Measurements from ENCODE around the gene PIK3CD.
"Not testable (repeated sequence)": the region's sequence is repeated elsewhere in the genome, so short reads cannot be mapped to it uniquely, and the experiment has no call there.

Gene PIK3CD

GRCh38 chr1:9624081-9624480, 27.4 kb upstream of the PIK3CD start:
- DNase-seq = no peak

GRCh38 chr1:9625030-9625429, 26.5 kb upstream of the PIK3CD start:
- DNase-seq = not testable (repeated sequence)

GRCh38 chr1:9626201-9626608, 25.3 kb upstream of the PIK3CD start:
- DNase-seq = no peak

- DNase-seq = no peak
Observed at GRCh38 chr1:9628541-9629444, 22.7 kb upstream of the PIK3CD start.

GRCh38 chr1:9629445-9630201, 21.9 kb upstream of the PIK3CD start:
- DNase-seq = no peak

- DNase-seq = no peak
Observed at GRCh38 chr1:9630331-9631111, 21.0 kb upstream of the PIK3CD start.

- no peak for DNase-seq
Observed at GRCh38 chr1:9631613-9632012, 19.9 kb upstream of the PIK3CD start.

- DNase-seq = no peak
Observed at GRCh38 chr1:9633493-9633892, 18.0 kb upstream of the PIK3CD start.

- no peak for DNase-seq
Observed at GRCh38 chr1:9634582-9634981, 16.9 kb upstream of the PIK3CD start.

GRCh38 chr1:9639227-9639626, 12.3 kb upstream of the PIK3CD start:
- no peak for DNase-seq

GRCh38 chr1:9643351-9644256, 7.9 kb upstream of the PIK3CD start:
- no peak for DNase-seq

- DNase-seq = no peak
Observed at GRCh38 chr1:9646037-9646436, 5.5 kb upstream of the PIK3CD start.

GRCh38 chr1:9648171-9648570, 3.4 kb upstream of the PIK3CD start:
- DNase-seq = no peak

- DNase-seq = no peak
Observed at GRCh38 chr1:9649769-9650168, 1.8 kb upstream of the PIK3CD start.

GRCh38 chr1:9651220-9651564, 339 bp upstream of the PIK3CD start:
- DNase-seq = no peak

- no peak for DNase-seq
Observed at GRCh38 chr1:9652379-9653209, 1.1 kb downstream of the PIK3CD start.

- no peak for DNase-seq
Observed at GRCh38 chr1:9653210-9653490, 1.6 kb downstream of the PIK3CD start.

GRCh38 chr1:9653491-9654050, 2.0 kb downstream of the PIK3CD start:
- no peak for DNase-seq

GRCh38 chr1:9654051-9654833, 2.7 kb downstream of the PIK3CD start:
- DNase-seq = no peak
